OCI-LY1 (cell line): ENCODE data around the gene E2F3.
"Not testable (repeated sequence)": the region's sequence is repeated elsewhere in the genome, so short reads cannot be mapped to it uniquely, and the experiment has no call there.

Experiments
- CTCF ChIP-seq: fragments of 200-600 bp; sonication (generic), shearing (Covaris generic); IDR thresholded peaks from 2 replicates; pipeline ENCODE4 v1.5.1; 2017; ENCODE audit warnings: mild to moderate bottlenecking, antibody characterized with exemption, low read length, moderate library complexity, mixed read lengths
- EZH2 ChIP-seq: fragments of 200-600 bp; sonication (generic), shearing (Covaris generic); IDR thresholded peaks from 2 replicates; pipeline ENCODE4 v1.8.0; 2017; ENCODE audit warnings: borderline replicate concordance, mixed run types, mild to moderate bottlenecking, antibody characterized with exemption, low read length, moderate library complexity, mixed read lengths

DNA sequence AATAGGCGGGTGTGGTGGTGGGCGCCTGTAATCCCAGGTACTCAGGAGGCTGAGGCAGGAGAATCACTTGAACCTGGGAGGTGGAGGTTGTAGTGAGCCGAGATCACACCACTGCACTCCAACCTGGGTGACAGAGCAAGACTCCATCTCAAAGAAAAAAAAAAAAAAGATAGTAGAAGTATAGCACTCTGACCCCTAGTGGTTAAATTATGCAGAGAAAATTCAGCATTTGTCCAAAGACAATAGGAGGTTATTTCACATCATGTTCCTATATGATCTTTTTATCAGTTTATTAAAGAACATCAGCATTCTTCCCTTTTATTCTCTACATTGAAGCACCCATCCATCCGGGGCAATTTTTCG is 127.4 kb downstream of the E2F3 start:
- TF ChIP-seq CTCF, EZH2: not testable (repeated sequence)
